H1 (cell line): ENCODE data around the gene REPS1. TPM values are rescaled to one million over a fixed set of nuclear protein-coding genes. Genes with fewer than 3 reads are reported as not detected.

ENCODE experiments used
- HDAC6 ChIP-seq: IDR thresholded peaks from one replicate; pipeline ENCODE4 v1.7.1; 2012; ENCODE audit warnings: low read depth, mild to moderate bottlenecking, inconsistent platforms, low read length, moderate library complexity
- SP1 ChIP-seq: IDR thresholded peaks from 2 replicates; pipeline ENCODE4 v1.6.1; 2011; ENCODE audit warnings: low read depth, low read length
- polyA plus RNA-seq, 7 experiments: library from polyadenylated mRNA; depleted of rRNA in 3 of 7; stranded (reverse) in 5 of 7; unstranded in 2 of 7; fragments of >200 nt in 5 of 7; fragments of 200-250 nt in 2 of 7; gene quantifications; 1 replicate in 5 of 7; 2 replicates in 1 of 7; 4 replicates in 1 of 7; pipeline versions ENCODE4 v1.2.1 to v1.2.3, GENCODE V29; 2011 to 2013; ENCODE audit warnings: missing spikeins in 2 of 7, mixed read lengths in 2 of 7
- total RNA-seq: library from RNA; stranded (reverse); fragmentation: NEBNext Ultra II Directional; extraction: Animal tissue kit (Norgen Biotek cat#: 25700); gene quantifications from 2 replicates; pipeline ENCODE4 v1.2.1, GENCODE V29; 2021
- TF ChIP-seq, protein P1 (sequence below): fragments of 300-600 bp; sonication (generic); IDR thresholded peaks from 2 replicates; pipeline ENCODE4 v1.7.1; 2012; ENCODE audit warnings: low read length, moderate library complexity, mild to moderate bottlenecking, inconsistent platforms; ENCODE audit not compliant: insufficient replicate concordance
- TF ChIP-seq, protein P2 (sequence below): IDR thresholded peaks from 2 replicates; pipeline ENCODE4 v1.6.1; 2011; ENCODE audit warnings: low read length, improper control_type of control experiment
- TF ChIP-seq, protein P3 (sequence below): IDR thresholded peaks from 2 replicates; pipeline ENCODE4 v1.6.1; 2011; ENCODE audit warnings: low read depth, mild to moderate bottlenecking, low read length; ENCODE audit not compliant: insufficient read depth

Gene REPS1
- total and polyA plus RNA-seq, 2 of the 8 experiments (the other 6 are each of a cell fraction or from before 2014, with no cell fraction given) = 52.1 to 68.9 TPM

DNA sequence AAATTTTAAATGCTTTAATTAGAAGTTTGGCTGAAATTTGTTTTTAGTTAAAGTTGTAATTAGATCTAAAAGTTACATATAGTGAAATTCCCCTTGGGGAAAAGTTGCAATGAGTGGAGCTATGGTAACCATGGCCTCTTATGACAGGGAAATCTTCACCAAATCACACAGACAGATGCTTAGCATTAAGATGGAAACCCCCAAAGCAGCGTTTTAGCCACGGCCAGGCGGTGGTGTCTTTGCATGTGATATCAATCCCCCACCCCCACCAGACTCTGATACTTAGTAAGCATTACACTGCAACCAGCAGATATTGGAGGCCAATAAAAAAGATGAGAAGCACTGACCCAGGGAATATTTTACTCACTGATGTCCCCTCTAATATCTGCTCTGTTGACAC is 75.7 kb downstream of the REPS1 start (continued):
- TF ChIP-seq, protein P1, sequence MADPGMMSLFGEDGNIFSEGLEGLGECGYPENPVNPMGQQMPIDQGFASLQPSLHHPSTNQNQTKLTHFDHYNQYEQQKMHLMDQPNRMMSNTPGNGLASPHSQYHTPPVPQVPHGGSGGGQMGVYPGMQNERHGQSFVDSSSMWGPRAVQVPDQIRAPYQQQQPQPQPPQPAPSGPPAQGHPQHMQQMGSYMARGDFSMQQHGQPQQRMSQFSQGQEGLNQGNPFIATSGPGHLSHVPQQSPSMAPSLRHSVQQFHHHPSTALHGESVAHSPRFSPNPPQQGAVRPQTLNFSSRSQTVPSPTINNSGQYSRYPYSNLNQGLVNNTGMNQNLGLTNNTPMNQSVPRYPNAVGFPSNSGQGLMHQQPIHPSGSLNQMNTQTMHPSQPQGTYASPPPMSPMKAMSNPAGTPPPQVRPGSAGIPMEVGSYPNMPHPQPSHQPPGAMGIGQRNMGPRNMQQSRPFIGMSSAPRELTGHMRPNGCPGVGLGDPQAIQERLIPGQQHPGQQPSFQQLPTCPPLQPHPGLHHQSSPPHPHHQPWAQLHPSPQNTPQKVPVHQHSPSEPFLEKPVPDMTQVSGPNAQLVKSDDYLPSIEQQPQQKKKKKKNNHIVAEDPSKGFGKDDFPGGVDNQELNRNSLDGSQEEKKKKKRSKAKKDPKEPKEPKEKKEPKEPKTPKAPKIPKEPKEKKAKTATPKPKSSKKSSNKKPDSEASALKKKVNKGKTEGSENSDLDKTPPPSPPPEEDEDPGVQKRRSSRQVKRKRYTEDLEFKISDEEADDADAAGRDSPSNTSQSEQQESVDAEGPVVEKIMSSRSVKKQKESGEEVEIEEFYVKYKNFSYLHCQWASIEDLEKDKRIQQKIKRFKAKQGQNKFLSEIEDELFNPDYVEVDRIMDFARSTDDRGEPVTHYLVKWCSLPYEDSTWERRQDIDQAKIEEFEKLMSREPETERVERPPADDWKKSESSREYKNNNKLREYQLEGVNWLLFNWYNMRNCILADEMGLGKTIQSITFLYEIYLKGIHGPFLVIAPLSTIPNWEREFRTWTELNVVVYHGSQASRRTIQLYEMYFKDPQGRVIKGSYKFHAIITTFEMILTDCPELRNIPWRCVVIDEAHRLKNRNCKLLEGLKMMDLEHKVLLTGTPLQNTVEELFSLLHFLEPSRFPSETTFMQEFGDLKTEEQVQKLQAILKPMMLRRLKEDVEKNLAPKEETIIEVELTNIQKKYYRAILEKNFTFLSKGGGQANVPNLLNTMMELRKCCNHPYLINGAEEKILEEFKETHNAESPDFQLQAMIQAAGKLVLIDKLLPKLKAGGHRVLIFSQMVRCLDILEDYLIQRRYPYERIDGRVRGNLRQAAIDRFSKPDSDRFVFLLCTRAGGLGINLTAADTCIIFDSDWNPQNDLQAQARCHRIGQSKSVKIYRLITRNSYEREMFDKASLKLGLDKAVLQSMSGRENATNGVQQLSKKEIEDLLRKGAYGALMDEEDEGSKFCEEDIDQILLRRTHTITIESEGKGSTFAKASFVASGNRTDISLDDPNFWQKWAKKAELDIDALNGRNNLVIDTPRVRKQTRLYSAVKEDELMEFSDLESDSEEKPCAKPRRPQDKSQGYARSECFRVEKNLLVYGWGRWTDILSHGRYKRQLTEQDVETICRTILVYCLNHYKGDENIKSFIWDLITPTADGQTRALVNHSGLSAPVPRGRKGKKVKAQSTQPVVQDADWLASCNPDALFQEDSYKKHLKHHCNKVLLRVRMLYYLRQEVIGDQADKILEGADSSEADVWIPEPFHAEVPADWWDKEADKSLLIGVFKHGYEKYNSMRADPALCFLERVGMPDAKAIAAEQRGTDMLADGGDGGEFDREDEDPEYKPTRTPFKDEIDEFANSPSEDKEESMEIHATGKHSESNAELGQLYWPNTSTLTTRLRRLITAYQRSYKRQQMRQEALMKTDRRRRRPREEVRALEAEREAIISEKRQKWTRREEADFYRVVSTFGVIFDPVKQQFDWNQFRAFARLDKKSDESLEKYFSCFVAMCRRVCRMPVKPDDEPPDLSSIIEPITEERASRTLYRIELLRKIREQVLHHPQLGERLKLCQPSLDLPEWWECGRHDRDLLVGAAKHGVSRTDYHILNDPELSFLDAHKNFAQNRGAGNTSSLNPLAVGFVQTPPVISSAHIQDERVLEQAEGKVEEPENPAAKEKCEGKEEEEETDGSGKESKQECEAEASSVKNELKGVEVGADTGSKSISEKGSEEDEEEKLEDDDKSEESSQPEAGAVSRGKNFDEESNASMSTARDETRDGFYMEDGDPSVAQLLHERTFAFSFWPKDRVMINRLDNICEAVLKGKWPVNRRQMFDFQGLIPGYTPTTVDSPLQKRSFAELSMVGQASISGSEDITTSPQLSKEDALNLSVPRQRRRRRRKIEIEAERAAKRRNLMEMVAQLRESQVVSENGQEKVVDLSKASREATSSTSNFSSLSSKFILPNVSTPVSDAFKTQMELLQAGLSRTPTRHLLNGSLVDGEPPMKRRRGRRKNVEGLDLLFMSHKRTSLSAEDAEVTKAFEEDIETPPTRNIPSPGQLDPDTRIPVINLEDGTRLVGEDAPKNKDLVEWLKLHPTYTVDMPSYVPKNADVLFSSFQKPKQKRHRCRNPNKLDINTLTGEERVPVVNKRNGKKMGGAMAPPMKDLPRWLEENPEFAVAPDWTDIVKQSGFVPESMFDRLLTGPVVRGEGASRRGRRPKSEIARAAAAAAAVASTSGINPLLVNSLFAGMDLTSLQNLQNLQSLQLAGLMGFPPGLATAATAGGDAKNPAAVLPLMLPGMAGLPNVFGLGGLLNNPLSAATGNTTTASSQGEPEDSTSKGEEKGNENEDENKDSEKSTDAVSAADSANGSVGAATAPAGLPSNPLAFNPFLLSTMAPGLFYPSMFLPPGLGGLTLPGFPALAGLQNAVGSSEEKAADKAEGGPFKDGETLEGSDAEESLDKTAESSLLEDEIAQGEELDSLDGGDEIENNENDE = no peak
- TF ChIP-seq, protein P2, sequence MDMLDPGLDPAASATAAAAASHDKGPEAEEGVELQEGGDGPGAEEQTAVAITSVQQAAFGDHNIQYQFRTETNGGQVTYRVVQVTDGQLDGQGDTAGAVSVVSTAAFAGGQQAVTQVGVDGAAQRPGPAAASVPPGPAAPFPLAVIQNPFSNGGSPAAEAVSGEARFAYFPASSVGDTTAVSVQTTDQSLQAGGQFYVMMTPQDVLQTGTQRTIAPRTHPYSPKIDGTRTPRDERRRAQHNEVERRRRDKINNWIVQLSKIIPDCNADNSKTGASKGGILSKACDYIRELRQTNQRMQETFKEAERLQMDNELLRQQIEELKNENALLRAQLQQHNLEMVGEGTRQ = no peak
- TF ChIP-seq SP1 = no peak
- TF ChIP-seq HDAC6 = no peak
- TF ChIP-seq, protein P3, sequence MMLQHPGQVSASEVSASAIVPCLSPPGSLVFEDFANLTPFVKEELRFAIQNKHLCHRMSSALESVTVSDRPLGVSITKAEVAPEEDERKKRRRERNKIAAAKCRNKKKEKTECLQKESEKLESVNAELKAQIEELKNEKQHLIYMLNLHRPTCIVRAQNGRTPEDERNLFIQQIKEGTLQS = no peak
